Measurements from ENCODE around the gene ENKD1.

The ENKD1 gene

GRCh38 chr16:67637625-67638024 is 28.9 kb downstream of the ENKD1 start:
- intact Hi-C loops (cut with DNase I; ENCODE audit: low total_unique reads): no loop called here
- peaks cover 3 to 11% (median 9%) of the 10 kb centered on the region in 4 donors for H3K4me1 ChIP-seq
- H3K27me3 ChIP-seq: no peaks in the 10 kb centered on the region
- H3K36me3 ChIP-seq: peaks cover 54 to 73% (median 55%) of the 10 kb centered on the region in 3 donors
- H3K27ac ChIP-seq: no peak overlapping the region
- H3K4me3 ChIP-seq: no peak overlapping the region
- TF ChIP-seq CTCF (IDR thresholded peaks at IDR 0.05): no peak
- no peak for DNase-seq
- H3K9me3 ChIP-seq: no peaks in the 10 kb centered on the region

GRCh38 chr16:67636713-67637112 is 29.8 kb downstream of the ENKD1 start:
- Histone ChIP-seq H3K27me3 (no peaks in the 10 kb centered on the region), H3K4me1 (peaks cover 0 to 2% (median 2%) of the 10 kb centered on the region in 4 donors), H3K27ac (no peak overlapping the region), H3K9me3 (no peaks in the 10 kb centered on the region), H3K4me3 (no peak overlapping the region), H3K36me3 (peaks cover 58 to 82% (median 61%) of the 10 kb centered on the region in 3 donors)
- TF ChIP-seq CTCF (IDR thresholded peaks at IDR 0.05): no peak
- intact Hi-C loops (cut with DNase I; ENCODE audit: low total_unique reads): no loop called here
- DNase-seq: no peak

- Histone ChIP-seq H3K36me3 (peaks cover 55 to 99% (median 76%) of the 10 kb centered on the region in 3 donors), H3K27ac (no peak overlapping the region), H3K4me1 (no peaks in the 10 kb centered on the region), H3K9me3 (no peaks in the 10 kb centered on the region), H3K27me3 (no peaks in the 10 kb centered on the region), H3K4me3 (no peak overlapping the region)
- TF ChIP-seq CTCF (IDR thresholded peaks at IDR 0.05): no peak
- intact Hi-C loops (cut with DNase I; ENCODE audit: low total_unique reads): no loop called here
- DNase-seq: no peak
Observed at GRCh38 chr16:67632415-67633172, 34.0 kb downstream of the ENKD1 start.

- Histone ChIP-seq H3K27ac (no peak overlapping the region), H3K36me3 (peaks cover 54 to 98% (median 85%) of the 10 kb centered on the region in 3 donors), H3K4me1 (no peaks in the 10 kb centered on the region), H3K27me3 (no peaks in the 10 kb centered on the region), H3K9me3 (no peaks in the 10 kb centered on the region), H3K4me3 (no peak overlapping the region)
- no peak for DNase-seq
- intact Hi-C loops (cut with DNase I; ENCODE audit: low total_unique reads): no loop called here
- TF ChIP-seq CTCF (IDR thresholded peaks at IDR 0.05): no peak
Observed at GRCh38 chr16:67628216-67628615, 38.3 kb downstream of the ENKD1 start.

GRCh38 chr16:67613808-67614207 is 52.7 kb downstream of the ENKD1 start:
- no peak for DNase-seq
- no peaks in the 10 kb centered on the region for H3K27me3 ChIP-seq
- no peaks in the 10 kb centered on the region for H3K9me3 ChIP-seq
- no peak overlapping the region for H3K4me3 ChIP-seq
- intact Hi-C loops (cut with DNase I; ENCODE audit: low total_unique reads): no loop called here
- H3K4me1 ChIP-seq: no peaks in the 10 kb centered on the region
- no peak for TF ChIP-seq CTCF (IDR thresholded peaks at IDR 0.05)
- H3K36me3 ChIP-seq: peaks cover 43 to 83% (median 79%) of the 10 kb centered on the region in 3 donors
- H3K27ac ChIP-seq: no peak overlapping the region
